Thyroid gland (tissue), 4 donors: ENCODE results near the gene POLR1A. TPM values are rescaled to one million over a fixed set of nuclear protein-coding genes. Genes with fewer than 3 reads are reported as not detected.

Source experiments
- DNase-seq, 2 donors: peaks; one replicate each; pipeline ENCODE4 v3.0.0-alpha.2; 2019
- H3K27ac ChIP-seq, 3 donors: fragments of 200-600 bp; sonication (generic); 1 replicate in 2 of 3; 2 replicates in 1 of 3; pipeline ENCODE4 v1.5.1; 2016 to 2019; ENCODE audit warnings: mild to moderate bottlenecking in 1 of 3, moderate library complexity in 1 of 3
- H3K27me3 ChIP-seq: fragments of 200-600 bp; sonication (generic); one replicate; pipeline ENCODE4 v1.5.1; 2019
- H3K36me3 ChIP-seq, 2 donors: fragments of 200-600 bp; sonication (generic); one replicate each; pipeline ENCODE4 v1.5.1; 2016 to 2019
- H3K4me1 ChIP-seq, 2 donors: fragments of 200-600 bp; sonication (generic); one replicate each; pipeline ENCODE4 v1.5.1; 2017 to 2019
- H3K4me3 ChIP-seq, 3 donors: fragments of 200-600 bp; sonication (generic); replicated peaks in 1 of 3; 1 replicate in 2 of 3; 2 replicates in 1 of 3; pipeline ENCODE4 v1.5.1; 2016; ENCODE audit warnings: mild to moderate bottlenecking in 1 of 3
- H3K9me3 ChIP-seq: fragments of 200-600 bp; sonication (generic); one replicate; pipeline ENCODE4 v1.5.1; 2017
- CTCF ChIP-seq, 6 experiments: fragments of 200-600 bp in 3 of 6; fragments of 450-650 bp in 3 of 6; sonication (generic) in 3 of 6; IDR thresholded peaks; one replicate each; pipeline ENCODE4 v1.5.1; 2016 to 2019; ENCODE audit warnings: antibody characterized with exemption in 6 of 6, mild to moderate bottlenecking in 2 of 6, inconsistent platforms in 1 of 6, moderate library complexity in 1 of 6
- POLR2A ChIP-seq, 2 donors: fragments of 450-650 bp; IDR thresholded peaks; one replicate each; pipeline ENCODE4 v1.6.1; 2017; ENCODE audit warnings: antibody characterized with exemption in 2 of 2, mild to moderate bottlenecking in 2 of 2, moderate library complexity in 1 of 2
- WGBS, 2 donors: methylation state at CpG; one replicate each; pipeline ENCODE4 v1.1.5; 2017; 5-methylcytosine and 5-hydroxymethylcytosine counted together
- intact Hi-C: fragments of 100-400 bp; cut with DNase I; formaldehyde crosslinking; loops from one replicate; pipeline ENCODE4 v1.15.1; 2023
- total RNA-seq, 4 donors: library from RNA; depleted of rRNA; stranded (reverse); fragments of >200 nt; gene quantifications; one replicate each; pipeline ENCODE4 v1.2.3, GENCODE V29; 2016

POLR1A gene
- total RNA-seq, 4 donors from 2014 or later: 13.5 to 32.6 (median 24.1) TPM

- H3K36me3 ChIP-seq: peaks cover 3 to 17% of the 10 kb centered on the region in 2 donors
- peaks cover 51 to 74% of the 10 kb centered on the region in 2 donors for H3K4me1 ChIP-seq
- TF ChIP-seq CTCF (IDR thresholded peaks at IDR 0.05): no peak
- no peak for TF ChIP-seq POLR2A (IDR thresholded peaks at IDR 0.05)
- DNase-seq: no peak
- intact Hi-C loops: no loop called here
- no peaks in the 10 kb centered on the region for H3K9me3 ChIP-seq
- WGBS, 2 donors: 84 to 85% methylated on average over 7 of the region's 7 CpGs
- peak overlapping the region; percentile 99 to 100 (median 100) for H3K27ac ChIP-seq
- H3K27me3 ChIP-seq: no peaks in the 10 kb centered on the region
- H3K4me3 ChIP-seq: no peak overlapping the region
Observed at GRCh38 chr2:86035376-86035882, 70.3 kb downstream of the POLR1A start.

GRCh38 chr2:86033751-86034692 is 71.7 kb downstream of the POLR1A start:
- H3K27ac ChIP-seq: peak overlapping the region; percentile 99 to 100 (median 100)
- H3K4me1 ChIP-seq: peaks cover 58 to 80% of the 10 kb centered on the region in 2 donors
- intact Hi-C loops: no loop called here
- no peaks in the 10 kb centered on the region for H3K9me3 ChIP-seq
- TF ChIP-seq CTCF (IDR thresholded peaks at IDR 0.05): no peak
- TF ChIP-seq POLR2A (IDR thresholded peaks at IDR 0.05): no peak
- DNase-seq: peak; percentile 64 to 66
- no peak overlapping the region for H3K4me3 ChIP-seq
- whole genome bisulfite sequencing, 2 donors: 95 to 96% methylated on average over 20 of the region's 20 CpGs
- H3K36me3 ChIP-seq: peaks cover 10 to 17% of the 10 kb centered on the region in 2 donors
- no peaks in the 10 kb centered on the region for H3K27me3 ChIP-seq

GRCh38 chr2:86032861-86033595 is 72.7 kb downstream of the POLR1A start:
- Histone ChIP-seq H3K9me3 (no peaks in the 10 kb centered on the region), H3K36me3 (peaks cover 15 to 17% of the 10 kb centered on the region in 2 donors), H3K4me3 (no peak overlapping the region), H3K27me3 (no peaks in the 10 kb centered on the region), H3K4me1 (peaks cover 52 to 78% of the 10 kb centered on the region in 2 donors), H3K27ac (peak overlapping the region in 2 of 3 donors; percentile 54 to 99)
- intact Hi-C loops: no loop called here
- DNase-seq: no peak
- WGBS, 2 donors: 93 to 96% methylated on average over 11 of the region's 11 CpGs
- TF ChIP-seq CTCF (IDR thresholded peaks at IDR 0.05) (no peak), POLR2A (IDR thresholded peaks at IDR 0.05) (no peak)

- no peak for DNase-seq
- no peaks in the 10 kb centered on the region for H3K9me3 ChIP-seq
- 94 to 100% methylated on average over 4 of the region's 4 CpGs for WGBS, 2 donors
- no peak for TF ChIP-seq CTCF (IDR thresholded peaks at IDR 0.05)
- TF ChIP-seq POLR2A (IDR thresholded peaks at IDR 0.05): no peak
- peaks cover 24 to 28% of the 10 kb centered on the region in 2 donors for H3K36me3 ChIP-seq
- peaks cover 38 to 64% of the 10 kb centered on the region in 2 donors for H3K4me1 ChIP-seq
- peak overlapping the region in 2 of 3 donors; percentile 54 to 91 for H3K27ac ChIP-seq
- no peaks in the 10 kb centered on the region for H3K27me3 ChIP-seq
- H3K4me3 ChIP-seq: no peak overlapping the region
- intact Hi-C loops: no loop called here
Observed at GRCh38 chr2:86031606-86032005, 74.1 kb downstream of the POLR1A start.
